Central memory CD8-positive, alpha-beta T cell (primary cell): ENCODE results near the gene NRM.

Source experiments
- ATAC-seq: fragments of 150-1000 bp; cut with Tn5 transposase; replicated peaks from 2 replicates; pipeline ENCODE4 v1.10.0; 2022; ENCODE audit warnings: mild to moderate bottlenecking, moderate FRiP score, moderate number of reproducible peaks; ENCODE audit not compliant: poor library complexity, severe bottlenecking; ENCODE audit errors: extremely low read depth
- DNase-seq, 2 donors: peaks; one replicate each; pipeline ENCODE4 v3.0.0; 2021; ENCODE audit warnings: low spot score in 2 of 2
- H3K27ac Mint-ChIP-seq: one replicate; pipeline ENCODE4 v1.8.0; 2022; ENCODE audit warnings: low read depth, mild to moderate bottlenecking, moderate library complexity, mixed read lengths
- H3K27me3 Mint-ChIP-seq: one replicate; pipeline ENCODE4 v1.8.0; 2022; ENCODE audit warnings: mixed read lengths
- H3K36me3 Mint-ChIP-seq: one replicate; pipeline ENCODE4 v1.8.0; 2022; ENCODE audit warnings: mild to moderate bottlenecking, moderate library complexity, mixed read lengths; ENCODE audit not compliant: insufficient read depth
- H3K4me1 Mint-ChIP-seq: one replicate; pipeline ENCODE4 v1.8.0; 2022; ENCODE audit warnings: mixed read lengths
- H3K4me3 Mint-ChIP-seq: one replicate; pipeline ENCODE4 v1.8.0; 2022; ENCODE audit warnings: mild to moderate bottlenecking, moderate library complexity, mixed read lengths
- H3K9me3 Mint-ChIP-seq: one replicate; pipeline ENCODE4 v1.8.0; 2022; ENCODE audit warnings: mixed read lengths

Gene NRM

DNA sequence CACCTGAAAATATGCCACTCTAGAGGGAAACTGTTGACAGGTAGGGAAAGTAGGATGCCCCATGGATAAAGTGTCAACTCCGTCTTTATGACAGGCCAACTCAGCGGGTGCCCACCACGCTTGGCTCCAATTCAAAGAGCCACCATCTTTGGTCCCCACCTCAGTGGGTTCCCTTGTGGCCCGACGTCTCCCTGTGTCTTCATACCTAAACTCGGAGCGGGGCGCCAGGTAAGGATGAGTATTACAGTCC is 26.0 kb upstream of the NRM start:
- ATAC-seq = no peak
- H3K27ac Mint-ChIP-seq = peak overlapping the region; percentile 99
- peaks cover 29% of the 10 kb centered on the region for H3K36me3 Mint-ChIP-seq

DNA sequence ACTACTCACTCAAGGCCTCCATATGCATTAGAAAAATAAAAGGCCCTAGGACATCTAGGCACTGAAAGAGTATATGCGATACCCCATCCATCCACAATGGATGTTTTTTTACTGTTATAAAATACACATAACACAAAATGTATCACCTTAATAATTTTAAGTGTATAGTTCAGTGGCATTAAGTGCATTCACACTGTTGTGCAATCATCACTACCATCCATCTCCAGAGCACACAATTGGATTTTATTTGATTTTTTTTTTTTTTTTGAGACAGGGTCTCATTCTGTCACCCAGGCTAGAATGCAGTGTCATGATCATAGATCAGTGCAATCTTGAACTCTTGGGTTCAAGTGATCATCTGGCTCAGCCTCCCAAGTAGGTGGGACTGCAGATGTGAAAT is 23.5 kb upstream of the NRM start:
- peaks cover 23% of the 10 kb centered on the region for H3K36me3 Mint-ChIP-seq
- DNase-seq = no peak
- no peak for ATAC-seq
- peaks cover 44% of the 10 kb centered on the region for H3K4me1 Mint-ChIP-seq
- H3K9me3 Mint-ChIP-seq = no peaks in the 10 kb centered on the region
- H3K27me3 Mint-ChIP-seq = no peaks in the 10 kb centered on the region
- H3K27ac Mint-ChIP-seq = no peak overlapping the region
- H3K4me3 Mint-ChIP-seq = no peak overlapping the region

More for the DNA sequence above, 26.0 kb upstream of the NRM start:
- Mint-ChIP-seq H3K9me3 (no peaks in the 10 kb centered on the region), H3K4me3 (peak overlapping the region; percentile 86), H3K27me3 (no peaks in the 10 kb centered on the region), H3K4me1 (peaks cover 53% of the 10 kb centered on the region)
- DNase-seq = no peak

GRCh38 chr6:30712441-30712945 is 21.7 kb upstream of the NRM start:
- Mint-ChIP-seq H3K4me1 (peaks cover 41% of the 10 kb centered on the region), H3K4me3 (peak overlapping the region; percentile 25), H3K27me3 (no peaks in the 10 kb centered on the region), H3K27ac (peak overlapping the region; percentile 76), H3K36me3 (peaks cover 25% of the 10 kb centered on the region), H3K9me3 (no peaks in the 10 kb centered on the region)
- DNase-seq (no peak), ATAC-seq (no peak)

DNA sequence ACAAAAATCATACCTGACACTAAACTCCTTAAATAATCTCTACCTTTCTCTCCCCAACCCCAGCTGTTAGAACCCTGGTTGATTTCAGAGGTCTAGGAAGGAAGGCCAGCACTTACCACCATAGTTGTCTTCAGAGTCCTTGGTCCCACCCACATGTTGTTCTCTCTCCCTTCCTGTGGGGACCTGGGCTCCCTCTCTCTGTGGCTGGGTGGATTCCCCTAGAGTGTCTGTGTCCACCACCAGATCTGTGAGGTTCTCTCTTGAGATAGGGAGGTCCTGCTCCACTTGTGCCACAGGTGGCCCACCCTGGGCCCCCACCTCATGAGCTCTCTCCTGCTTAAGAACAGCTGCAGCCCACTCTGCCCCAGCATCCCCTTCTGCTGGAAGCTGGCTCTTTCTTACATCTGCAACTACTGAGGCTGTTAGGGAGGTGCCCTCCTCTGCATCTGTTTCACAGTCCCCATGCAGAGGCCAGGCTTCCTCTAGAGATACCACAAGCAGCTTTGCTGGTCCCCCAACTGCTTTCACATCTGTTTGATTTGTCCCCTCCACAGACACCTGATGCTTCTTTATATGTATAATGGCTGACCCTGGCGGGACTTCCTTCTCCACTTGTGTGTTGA is 21.1 kb upstream of the NRM start:
- no peak for ATAC-seq
- Mint-ChIP-seq H3K9me3 (no peaks in the 10 kb centered on the region), H3K27me3 (no peaks in the 10 kb centered on the region), H3K4me1 (peaks cover 35% of the 10 kb centered on the region), H3K27ac (peak overlapping the region; percentile 76), H3K4me3 (peak overlapping the region; percentile 25), H3K36me3 (peaks cover 24% of the 10 kb centered on the region)
- DNase-seq = no peak

DNA sequence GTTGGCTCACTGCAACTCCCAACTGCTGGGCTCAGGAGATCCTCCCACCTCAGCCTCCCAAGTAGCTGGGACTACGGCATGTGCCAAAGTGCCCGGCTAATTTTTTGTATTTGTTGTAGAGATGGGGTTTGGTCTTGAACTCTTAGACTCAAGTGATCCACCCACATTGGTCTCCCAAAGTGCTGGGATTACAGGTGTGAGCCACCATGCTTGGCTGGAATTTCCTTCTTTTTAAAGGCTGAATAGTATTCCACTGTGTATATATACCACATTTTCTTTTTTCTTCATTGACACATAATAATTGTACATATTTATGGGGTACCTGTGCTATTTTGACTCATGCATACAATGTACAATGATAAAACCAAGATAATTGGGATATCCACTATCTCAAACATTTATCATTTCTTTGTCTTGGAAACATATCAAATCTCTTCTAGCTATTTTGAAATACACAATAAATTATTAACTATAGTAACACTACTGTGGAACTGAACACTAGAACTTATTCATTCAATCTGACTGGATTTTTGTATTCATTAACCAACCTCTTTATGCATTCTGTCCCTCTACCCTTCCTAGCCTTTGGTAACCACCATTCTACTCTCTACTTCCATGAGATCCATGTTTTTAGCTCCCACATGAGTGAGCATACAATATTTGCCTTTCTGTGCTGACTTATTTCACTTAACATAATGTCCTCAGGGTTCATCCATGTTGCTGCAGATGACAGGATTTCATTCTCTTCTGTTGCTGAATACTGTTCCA is 18.5 kb upstream of the NRM start:
- peaks cover 30% of the 10 kb centered on the region for H3K36me3 Mint-ChIP-seq
- H3K9me3 Mint-ChIP-seq = no peaks in the 10 kb centered on the region
- ATAC-seq (no peak), DNase-seq (no peak)
- no peak overlapping the region for H3K4me3 Mint-ChIP-seq
- H3K27ac Mint-ChIP-seq = no peak overlapping the region
- H3K27me3 Mint-ChIP-seq = no peaks in the 10 kb centered on the region
- H3K4me1 Mint-ChIP-seq = peaks cover 22% of the 10 kb centered on the region

- Mint-ChIP-seq H3K27me3 (no peaks in the 10 kb centered on the region), H3K27ac (peak overlapping the region; percentile 13), H3K9me3 (no peaks in the 10 kb centered on the region), H3K4me1 (peaks cover 9% of the 10 kb centered on the region), H3K36me3 (peaks cover 31% of the 10 kb centered on the region), H3K4me3 (no peak overlapping the region)
- DNase-seq (no peak), ATAC-seq (no peak)
Measured at GRCh38 chr6:30707281-30707850, 16.6 kb upstream of the NRM start.

DNA sequence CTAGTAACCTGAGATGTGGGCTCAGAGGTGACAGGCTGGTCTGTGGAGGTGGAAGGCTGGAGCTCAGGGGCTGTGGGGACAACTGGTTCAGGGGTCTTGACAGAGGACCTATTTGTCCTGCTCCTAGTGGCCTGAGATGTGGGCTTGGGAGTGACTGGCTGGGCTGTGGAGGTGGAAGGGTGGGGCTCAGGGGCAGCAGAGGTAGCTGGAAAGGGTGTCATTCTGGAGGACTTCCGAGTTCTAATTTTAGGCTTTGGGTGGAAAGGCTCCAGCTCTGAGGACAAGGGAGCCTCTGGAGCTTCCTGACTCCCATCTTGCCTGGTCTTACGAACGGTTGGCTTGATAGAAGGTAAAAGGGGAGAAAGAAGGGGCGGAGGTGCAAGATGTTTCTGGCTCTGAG is 14.8 kb upstream of the NRM start:
- H3K4me3 Mint-ChIP-seq = no peak overlapping the region
- no peak for ATAC-seq
- DNase-seq = no peak
- no peaks in the 10 kb centered on the region for H3K27me3 Mint-ChIP-seq
- H3K4me1 Mint-ChIP-seq = no peaks in the 10 kb centered on the region
- H3K9me3 Mint-ChIP-seq = no peaks in the 10 kb centered on the region
- H3K36me3 Mint-ChIP-seq = peaks cover 31% of the 10 kb centered on the region
- no peak overlapping the region for H3K27ac Mint-ChIP-seq

DNA sequence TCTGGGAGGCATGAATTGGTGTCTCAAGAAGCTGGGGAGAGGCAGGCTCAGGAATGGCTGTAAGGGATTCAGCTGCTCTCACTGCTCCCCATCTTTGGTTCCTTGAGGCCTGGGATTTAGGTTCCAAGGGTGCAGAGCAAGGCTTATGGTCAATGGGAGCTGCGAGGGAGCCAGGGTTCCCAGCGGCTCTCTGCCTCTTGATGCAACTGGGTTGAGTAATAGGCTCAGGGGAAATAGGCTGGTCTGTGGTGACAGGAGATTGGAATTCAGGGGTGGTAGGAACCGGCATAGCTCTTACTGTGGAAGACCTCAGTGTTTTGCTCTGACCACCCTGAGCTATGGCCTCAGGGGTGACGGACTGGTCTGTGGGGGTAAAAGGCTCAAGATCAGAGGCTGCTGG is 13.0 kb upstream of the NRM start:
- Mint-ChIP-seq H3K27me3 (no peaks in the 10 kb centered on the region), H3K4me1 (no peaks in the 10 kb centered on the region), H3K4me3 (no peak overlapping the region), H3K36me3 (peaks cover 31% of the 10 kb centered on the region), H3K9me3 (no peaks in the 10 kb centered on the region), H3K27ac (no peak overlapping the region)
- DNase-seq (no peak), ATAC-seq (no peak)

GRCh38 chr6:30703011-30703410 is 12.2 kb upstream of the NRM start:
- H3K36me3 Mint-ChIP-seq = peaks cover 29% of the 10 kb centered on the region
- H3K27me3 Mint-ChIP-seq = no peaks in the 10 kb centered on the region
- no peak for ATAC-seq
- DNase-seq = no peak
- no peaks in the 10 kb centered on the region for H3K4me1 Mint-ChIP-seq
- no peak overlapping the region for H3K4me3 Mint-ChIP-seq
- H3K9me3 Mint-ChIP-seq = no peaks in the 10 kb centered on the region
- no peak overlapping the region for H3K27ac Mint-ChIP-seq

- Mint-ChIP-seq H3K27me3 (no peaks in the 10 kb centered on the region), H3K36me3 (peaks cover 24% of the 10 kb centered on the region), H3K4me3 (no peak overlapping the region), H3K27ac (no peak overlapping the region), H3K4me1 (no peaks in the 10 kb centered on the region), H3K9me3 (no peaks in the 10 kb centered on the region)
- DNase-seq (no peak), ATAC-seq (no peak)
Measured at GRCh38 chr6:30700340-30700739, 9.6 kb upstream of the NRM start.

DNA sequence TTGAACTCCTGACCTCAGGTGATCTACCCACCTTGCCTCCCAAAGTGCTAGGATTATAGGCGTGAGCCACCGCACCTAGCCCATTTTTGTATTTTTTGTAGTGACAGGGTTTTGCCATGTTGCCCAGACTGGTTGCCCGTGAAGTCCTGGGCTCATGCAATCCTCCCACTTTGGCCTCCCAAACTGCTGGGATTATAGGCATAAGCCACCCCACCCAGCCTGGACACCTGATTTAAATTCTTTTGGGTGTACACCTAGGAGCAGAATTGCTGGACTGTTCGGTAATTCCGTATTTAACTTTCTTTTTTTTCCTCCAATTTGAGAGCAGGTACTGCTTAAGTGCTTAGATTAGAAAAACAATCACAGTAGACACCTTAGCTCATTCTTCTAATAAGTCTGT is 5.6 kb upstream of the NRM start:
- no peaks in the 10 kb centered on the region for H3K9me3 Mint-ChIP-seq
- no peaks in the 10 kb centered on the region for H3K27me3 Mint-ChIP-seq
- H3K36me3 Mint-ChIP-seq = peaks cover 8% of the 10 kb centered on the region
- H3K4me1 Mint-ChIP-seq = peaks cover 10% of the 10 kb centered on the region
- H3K4me3 Mint-ChIP-seq = no peak overlapping the region
- ATAC-seq = no peak
- H3K27ac Mint-ChIP-seq = no peak overlapping the region
- DNase-seq = no peak

- DNase-seq (no peak), ATAC-seq (no peak)
- Mint-ChIP-seq H3K4me3 (peak overlapping the region; percentile 92), H3K27ac (peak overlapping the region; percentile 99), H3K4me1 (peaks cover 53% of the 10 kb centered on the region), H3K9me3 (no peaks in the 10 kb centered on the region), H3K36me3 (peaks cover 8% of the 10 kb centered on the region), H3K27me3 (no peaks in the 10 kb centered on the region)
Measured at GRCh38 chr6:30691208-30691847, 544 bp upstream of the NRM start.

DNA sequence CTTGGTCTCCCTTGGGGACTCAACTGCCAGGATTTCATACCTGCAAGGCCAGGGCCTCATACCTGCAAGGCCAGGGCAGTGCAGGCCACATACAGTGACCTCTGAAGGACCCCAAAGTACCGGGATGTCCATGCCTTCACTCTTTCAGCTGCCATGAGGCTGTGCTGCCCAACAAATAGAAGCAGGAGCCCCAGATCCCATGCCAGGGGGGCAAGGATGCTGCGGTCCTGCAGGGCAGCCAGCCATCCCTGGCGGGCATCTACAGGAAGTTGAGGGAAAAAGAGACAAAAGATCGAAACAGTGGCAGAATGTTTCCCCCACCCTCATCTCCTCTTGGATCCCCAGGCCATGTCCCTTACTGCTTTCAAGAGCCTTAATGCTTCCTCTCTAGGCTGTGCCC is 799 bp downstream of the NRM start:
- ATAC-seq (no peak), DNase-seq (no peak)
- Mint-ChIP-seq H3K27ac (peak overlapping the region; percentile 99), H3K36me3 (peaks cover 15% of the 10 kb centered on the region), H3K4me3 (peak overlapping the region; percentile 92), H3K27me3 (no peaks in the 10 kb centered on the region), H3K9me3 (no peaks in the 10 kb centered on the region), H3K4me1 (peaks cover 65% of the 10 kb centered on the region)
